ENCODE data around the gene HAT1.
"Not testable (repeated sequence)": the region's sequence is repeated elsewhere in the genome, so short reads cannot be mapped to it uniquely, and the experiment has no call there.

The HAT1 gene

DNA sequence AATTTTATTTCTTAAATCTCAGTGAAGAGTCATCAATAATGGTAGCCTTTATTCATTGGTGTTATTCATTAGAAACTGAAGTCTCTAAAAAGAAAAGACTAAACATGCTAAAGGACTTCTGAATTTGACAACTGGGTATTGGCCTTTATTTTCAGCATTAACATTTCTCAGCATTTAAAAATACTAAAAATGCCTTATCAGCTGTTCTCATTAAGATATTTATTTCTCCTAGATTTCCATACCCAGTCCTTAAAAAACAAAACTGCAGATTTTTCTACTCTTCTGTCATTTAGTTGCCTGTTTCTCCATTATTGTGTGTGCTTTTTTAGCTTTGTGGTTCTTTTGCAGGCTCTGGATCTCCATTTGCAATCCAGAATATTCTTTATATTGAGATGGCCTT is 46.2 kb downstream of the HAT1 start:
- in situ Hi-C loops (cut with HindIII; ENCODE audit: low sequenced_read_pairs), result no loop called here

GRCh38 chr2:171972329-171972982 is 50.2 kb downstream of the HAT1 start:
- in situ Hi-C loops (cut with HindIII; ENCODE audit: low sequenced_read_pairs), result no loop called here

DNA sequence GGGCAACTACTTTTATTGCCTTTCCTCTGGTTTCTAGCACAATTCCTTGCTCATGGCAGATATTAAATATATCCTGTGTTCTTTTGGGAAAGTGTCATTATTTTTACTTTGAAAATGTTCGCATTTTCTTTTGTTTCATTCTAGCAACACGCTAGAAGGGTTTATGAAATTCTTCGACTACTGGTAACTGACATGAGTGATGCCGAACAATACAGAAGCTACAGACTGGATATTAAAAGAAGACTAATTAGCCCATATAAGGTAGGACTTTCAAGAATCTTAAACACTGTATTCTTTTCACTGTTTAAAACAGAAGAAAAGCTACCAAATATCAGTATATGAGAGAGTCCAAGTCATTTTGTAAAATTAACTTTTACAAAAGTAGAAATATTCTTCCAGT is 56.8 kb downstream of the HAT1 start:
- in situ Hi-C loops (cut with HindIII; ENCODE audit: low sequenced_read_pairs), result no loop called here

DNA sequence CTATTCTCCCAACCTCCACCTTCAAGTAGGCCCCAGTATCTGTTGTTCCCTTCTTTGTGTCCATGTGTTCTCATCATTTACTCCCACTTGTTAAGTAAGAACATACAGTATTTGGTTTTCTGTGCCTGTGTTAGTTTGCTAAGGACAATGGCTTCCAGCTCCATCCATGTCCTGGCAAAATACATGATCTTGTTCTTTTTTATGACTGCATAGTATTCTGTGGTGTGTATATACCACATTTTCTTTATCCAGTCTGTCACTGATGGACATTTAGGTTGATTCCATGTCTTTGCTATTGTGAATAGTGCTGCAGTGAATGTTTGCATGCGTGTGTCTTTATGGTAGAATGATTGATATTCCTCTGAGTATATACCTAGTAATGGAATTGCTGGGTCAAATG is 61.7 kb downstream of the HAT1 start:
- in situ Hi-C loops (cut with HindIII; ENCODE audit: low sequenced_read_pairs), result not testable (repeated sequence)

DNA sequence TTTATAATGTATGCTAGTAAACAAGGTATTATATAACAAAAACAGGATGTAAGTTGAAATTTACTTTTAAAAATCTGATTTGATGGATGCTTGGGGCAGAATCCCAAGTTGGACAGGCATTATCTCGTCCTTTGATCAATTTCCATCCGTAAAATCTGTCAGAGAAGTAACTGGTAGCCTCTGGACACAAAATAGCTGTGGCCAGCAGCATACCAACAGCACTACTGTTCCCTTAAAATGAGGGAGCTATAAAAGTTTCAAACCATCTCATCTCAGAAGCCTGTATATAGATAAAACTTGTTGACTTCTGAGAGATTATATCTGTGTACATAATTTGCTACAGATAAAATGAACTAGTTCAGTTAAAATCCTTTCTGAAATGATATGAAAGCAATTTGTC is 62.8 kb downstream of the HAT1 start:
- in situ Hi-C loops (cut with HindIII; ENCODE audit: low sequenced_read_pairs), result no loop called here

GRCh38 chr2:171986778-171987177 is 64.5 kb downstream of the HAT1 start:
- in situ Hi-C loops (cut with HindIII; ENCODE audit: low sequenced_read_pairs), result no loop called here

DNA sequence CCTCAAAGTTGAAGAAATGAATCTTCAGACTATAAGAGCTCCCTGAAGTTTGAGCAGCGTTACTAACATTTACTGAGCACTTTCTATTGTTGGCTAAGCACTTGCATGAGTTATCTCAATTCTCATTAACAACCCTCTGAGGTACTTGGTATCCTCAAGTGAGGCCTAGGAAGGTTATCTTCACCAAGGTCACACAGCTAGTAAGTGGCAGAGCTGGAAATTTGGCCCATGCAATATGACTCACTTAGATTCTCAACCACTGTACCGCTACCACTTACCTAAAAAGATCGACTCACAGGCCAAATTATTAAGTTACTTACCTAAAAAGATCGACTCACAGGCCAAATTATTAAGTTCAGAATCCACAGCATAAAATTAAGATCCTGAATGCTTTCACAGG is 68.8 kb downstream of the HAT1 start:
- in situ Hi-C loops (cut with HindIII; ENCODE audit: low sequenced_read_pairs), result no loop called here

GRCh38 chr2:171995586-171995985 is 73.3 kb downstream of the HAT1 start:
- in situ Hi-C loops (cut with HindIII; ENCODE audit: low sequenced_read_pairs), result no loop called here

- in situ Hi-C loops (cut with HindIII; ENCODE audit: low sequenced_read_pairs), result no loop called here
These were observed 73.8 kb downstream of the HAT1 start for GRCh38 chr2:171996021-171996420.

- in situ Hi-C loops (cut with HindIII; ENCODE audit: low sequenced_read_pairs), result not testable (repeated sequence)
These were observed 74.8 kb downstream of the HAT1 start for GRCh38 chr2:171997031-171997430.

GRCh38 chr2:171999161-171999560 is 76.9 kb downstream of the HAT1 start:
- in situ Hi-C loops (cut with HindIII; ENCODE audit: low sequenced_read_pairs), result no loop called here

GRCh38 chr2:171999604-172000469 is 77.6 kb downstream of the HAT1 start, which contains the start of gene METAP1D:
Gene METAP1D (plus strand): TSS chr2:171999953. CDS start chr2:171999970, 17 bp downstream.
- in situ Hi-C loops (cut with HindIII; ENCODE audit: low sequenced_read_pairs), result no loop called here

GRCh38 chr2:172000696-172001361 is 78.6 kb downstream of the HAT1 start:
- in situ Hi-C loops (cut with HindIII; ENCODE audit: low sequenced_read_pairs), result no loop called here

GRCh38 chr2:172007372-172007771 is 85.1 kb downstream of the HAT1 start:
- in situ Hi-C loops (cut with HindIII; ENCODE audit: low sequenced_read_pairs), result no loop called here

GRCh38 chr2:172009823-172010222 is 87.6 kb downstream of the HAT1 start:
- in situ Hi-C loops (cut with HindIII; ENCODE audit: low sequenced_read_pairs), result no loop called here

DNA sequence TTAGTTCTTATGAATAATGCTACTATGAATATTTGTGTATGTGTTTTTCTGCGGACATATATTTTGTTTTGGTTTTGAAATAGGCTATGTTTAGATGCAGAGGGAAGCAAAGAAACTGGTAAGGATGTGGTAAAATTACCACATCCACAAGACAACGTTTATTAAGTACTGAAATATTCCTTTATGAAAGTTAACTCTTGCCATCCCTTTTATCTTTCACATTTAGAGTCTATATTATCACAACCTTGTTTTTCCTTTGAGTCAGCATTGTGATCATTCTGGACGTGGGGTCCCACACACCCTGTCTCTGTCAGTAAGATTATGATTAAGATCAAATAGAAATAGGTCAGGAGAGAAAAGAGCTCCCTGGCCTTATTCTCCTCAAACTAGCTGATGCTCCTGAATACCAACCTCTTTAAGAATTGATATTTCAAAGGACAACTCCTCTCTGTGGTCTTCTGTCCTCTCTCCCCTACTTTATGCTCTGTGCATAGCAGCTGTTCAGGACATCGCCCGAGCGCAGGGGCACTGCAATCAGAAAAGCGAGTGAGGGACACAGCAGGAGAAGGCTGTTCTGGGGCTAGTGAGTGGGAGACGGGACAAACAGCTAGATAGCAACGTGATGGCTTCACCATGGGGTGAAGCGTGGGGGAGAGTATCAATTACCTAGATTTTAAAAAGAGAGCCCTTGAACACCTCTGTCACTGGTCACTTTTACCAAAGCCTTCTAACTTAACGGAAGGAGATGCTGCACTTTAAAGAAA is 89.7 kb downstream of the HAT1 start:
- in situ Hi-C loops (cut with HindIII; ENCODE audit: low sequenced_read_pairs), result no loop called here

DNA sequence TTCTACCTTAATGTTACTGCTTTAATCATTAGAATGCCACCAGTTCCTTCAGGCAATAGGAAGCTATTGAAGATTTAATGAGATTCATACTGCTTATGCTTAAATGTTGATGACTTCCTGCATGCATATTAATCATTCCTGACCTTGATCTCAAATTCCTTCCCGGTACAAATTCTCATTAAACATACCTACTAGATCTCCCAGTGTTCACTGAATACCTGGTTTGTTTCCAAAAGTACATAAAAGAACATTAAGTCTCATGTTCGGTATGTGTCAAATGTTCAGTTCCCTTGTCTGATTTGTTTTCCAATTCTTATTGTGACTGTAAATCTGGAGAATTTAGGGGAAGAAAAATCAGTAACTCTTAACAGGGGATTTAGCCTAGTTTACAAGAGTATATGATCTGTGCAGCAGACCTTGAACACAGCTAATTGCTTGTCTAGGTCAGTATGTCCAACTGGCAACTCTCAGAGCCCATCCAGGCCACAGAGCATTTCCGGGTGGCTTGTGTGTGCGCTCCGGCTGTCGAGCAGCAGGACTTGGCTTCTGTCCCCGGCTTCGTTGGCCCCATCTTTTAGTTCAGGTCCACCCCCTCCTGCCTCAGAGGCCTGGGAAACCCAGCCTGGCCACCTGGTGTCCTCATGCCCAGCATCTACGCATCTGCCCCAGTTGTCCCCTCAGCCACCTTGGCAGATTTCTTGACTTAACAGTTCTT is 90.6 kb downstream of the HAT1 start:
- in situ Hi-C loops (cut with HindIII; ENCODE audit: low sequenced_read_pairs), result no loop called here

DNA sequence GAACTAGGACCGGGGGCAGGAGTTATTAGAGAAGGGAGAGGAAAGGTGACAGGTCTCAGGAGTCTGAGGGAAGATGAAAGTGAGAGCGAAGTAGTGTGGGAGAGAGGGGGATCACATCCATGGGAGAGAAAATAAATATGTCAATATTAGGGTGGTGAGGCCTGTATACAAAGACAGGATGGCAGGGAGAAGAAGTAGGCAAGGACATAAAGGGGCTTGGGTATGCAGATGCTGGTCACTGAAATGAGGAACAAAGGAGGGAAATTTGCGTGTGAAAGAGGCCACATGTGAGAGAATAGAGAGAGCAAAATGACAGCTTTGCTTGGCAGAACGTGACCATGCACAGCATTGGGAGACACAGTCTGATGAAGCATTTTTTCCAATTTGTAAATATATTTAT is 91.1 kb downstream of the HAT1 start:
- in situ Hi-C loops (cut with HindIII; ENCODE audit: low sequenced_read_pairs), result no loop called here

- in situ Hi-C loops (cut with HindIII; ENCODE audit: low sequenced_read_pairs), result no loop called here
These were observed 99.0 kb downstream of the HAT1 start for GRCh38 chr2:172021074-172021931.

Measured in DLD1 (cell line).